Thyroid gland (tissue), 4 donors: ENCODE results near the gene CAMKMT.

ENCODE experiments used
- CTCF ChIP-seq, 6 experiments: fragments of 200-600 bp in 3 of 6; fragments of 450-650 bp in 3 of 6; sonication (generic) in 3 of 6; IDR thresholded peaks; one replicate each; pipeline ENCODE4 v1.5.1; 2016 to 2019; ENCODE audit warnings: antibody characterized with exemption in 6 of 6, mild to moderate bottlenecking in 2 of 6, inconsistent platforms in 1 of 6, moderate library complexity in 1 of 6
- POLR2A ChIP-seq, 2 donors: fragments of 450-650 bp; IDR thresholded peaks; one replicate each; pipeline ENCODE4 v1.6.1; 2017; ENCODE audit warnings: antibody characterized with exemption in 2 of 2, mild to moderate bottlenecking in 2 of 2, moderate library complexity in 1 of 2

- TF ChIP-seq POLR2A (IDR thresholded peaks at IDR 0.05) = no peak
- TF ChIP-seq CTCF (IDR thresholded peaks at IDR 0.05) = no peak
Observed at GRCh38 chr2:44753552-44754285, 392.0 kb downstream of the CAMKMT start.
